HG03175 (cell line): Measurements from ENCODE around the gene ZNF205.
"Not testable (repeated sequence)": the region's sequence is repeated elsewhere in the genome, so short reads cannot be mapped to it uniquely, and the experiment has no call there.

Source experiments
- ATAC-seq: cut with Tn5 transposase; IDR thresholded peaks from one replicate; pipeline ENCODE4 v1.9.1; 2021; ENCODE audit warnings: mild to moderate bottlenecking, moderate library complexity; ENCODE audit not compliant: unreplicated experiment

The ZNF205 gene

GRCh38 chr16:3165111-3165822, 52.9 kb downstream of the ZNF205 start:
- no peak for ATAC-seq

DNA sequence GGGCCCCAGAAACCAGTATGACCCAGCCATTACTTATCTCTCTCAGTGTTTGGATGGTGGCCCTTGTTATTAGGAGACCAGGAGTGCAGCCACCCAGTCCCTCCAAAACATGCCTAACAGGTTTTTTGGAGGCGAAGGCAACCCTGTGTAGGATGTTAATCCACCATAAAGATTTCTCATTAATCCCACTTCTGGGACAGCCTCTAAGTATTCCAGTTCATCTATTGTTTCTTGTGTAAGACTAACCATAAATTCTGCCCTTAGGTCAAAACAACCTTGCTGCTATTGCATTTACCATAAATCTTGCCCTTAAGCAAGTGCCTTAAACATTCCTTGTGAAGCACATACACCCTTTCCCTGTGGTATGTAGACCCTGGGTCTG, 54.1 kb downstream of the ZNF205 start:
- no peak for ATAC-seq

DNA sequence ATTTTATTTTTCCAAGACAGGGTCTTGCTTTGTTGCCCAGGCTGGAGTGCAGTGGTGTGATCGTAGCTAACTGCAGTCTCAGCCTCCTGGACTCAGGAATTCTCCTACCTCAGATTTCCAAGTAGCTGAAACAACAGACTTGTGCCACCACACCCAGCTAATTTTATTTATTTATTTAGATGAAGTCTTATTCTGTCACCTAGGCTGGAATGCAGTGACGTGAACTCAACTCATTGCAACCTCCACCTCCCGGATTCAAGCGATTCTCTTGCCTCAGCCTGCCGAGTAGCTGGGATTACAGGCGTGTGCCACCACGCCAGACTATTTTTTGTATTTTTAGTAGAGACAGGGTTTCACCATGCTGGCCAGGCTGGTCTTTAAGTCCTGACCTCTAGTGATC, 56.3 kb downstream of the ZNF205 start:
- ATAC-seq, result not testable (repeated sequence)
